WTC11 (cell line): Measurements from ENCODE around the gene IL17RB. TPM values are rescaled to one million over a fixed set of nuclear protein-coding genes. Genes with fewer than 3 reads are reported as not detected.

Experiments used
- ATAC-seq: fragments of 200-7000 bp; cut with Tn5 transposase; 2 replicates; pipeline ENCODE4 v1.10.0; 2021; ENCODE audit warnings: mild to moderate bottlenecking, moderate library complexity
- CTCF ChIA-PET: fragments of 300-600 bp; sonication (Branson Sonifier 250); formaldehyde crosslinking; loops from one replicate; lab custom pipeline; 2021; ENCODE audit warnings: antibody characterized with exemption; lab: Charles Lee
- POLR2A ChIA-PET: fragments of 350-600 bp; sonication (Branson Sonifier 250); formaldehyde crosslinking; loops from one replicate; lab custom pipeline; 2021; ENCODE audit warnings: antibody characterized with exemption; lab: Charles Lee
- DNase-seq: peaks from one replicate; pipeline ENCODE4 v3.0.0; 2021; ENCODE audit warnings: low spot score
- H3K27ac Mint-ChIP-seq: 2 replicates; pipeline ENCODE4 v1.8.0; 2021; ENCODE audit warnings: mixed read lengths
- H3K27me3 Mint-ChIP-seq: 2 replicates; pipeline ENCODE4 v1.8.0; 2021; ENCODE audit warnings: low read depth, mild to moderate bottlenecking, moderate library complexity, mixed read lengths
- H3K36me3 Mint-ChIP-seq: 2 replicates; pipeline ENCODE4 v1.8.0; 2021; ENCODE audit warnings: mixed read lengths
- H3K4me1 Mint-ChIP-seq: 2 replicates; pipeline ENCODE4 v1.8.0; 2022; ENCODE audit warnings: mixed read lengths
- H3K4me3 Mint-ChIP-seq: 2 replicates; pipeline ENCODE4 v1.8.0; 2021; ENCODE audit warnings: mild to moderate bottlenecking, moderate library complexity, mixed read lengths
- H3K9me3 Mint-ChIP-seq: 2 replicates; pipeline ENCODE4 v1.8.0; 2021; ENCODE audit warnings: mixed read lengths
- CREB1 ChIP-seq: sonication (generic); formaldehyde crosslinking; IDR thresholded peaks from 2 replicates; pipeline ENCODE4 v1.8.0; 2023; ENCODE audit warnings: mild to moderate bottlenecking, missing genetic modification reagents
- CREM ChIP-seq: sonication (generic); formaldehyde crosslinking; IDR thresholded peaks from 2 replicates; pipeline ENCODE4 v1.8.1; 2022; ENCODE audit warnings: mild to moderate bottlenecking, missing genetic modification reagents, moderate library complexity
- CTCF ChIP-seq: fragments of 200-600 bp; IDR thresholded peaks from 2 replicates; pipeline ENCODE4 v1.8.0; 2022; ENCODE audit warnings: antibody characterized with exemption
- ESRRA ChIP-seq: sonication (generic); formaldehyde crosslinking; IDR thresholded peaks from 2 replicates; pipeline ENCODE4 v1.8.1; 2022; ENCODE audit warnings: mild to moderate bottlenecking, missing genetic modification reagents, borderline replicate concordance
- GRHL2 ChIP-seq: fragments of 250-450 bp; sonication (Bioruptor Pico); IDR thresholded peaks from 2 replicates; pipeline ENCODE4 v1.8.0; 2022; ENCODE audit warnings: mild to moderate bottlenecking, moderate library complexity; ENCODE audit not compliant: insufficient replicate concordance, severe bottlenecking
- HMGXB4 ChIP-seq: sonication (generic); formaldehyde crosslinking; IDR thresholded peaks from 2 replicates; pipeline ENCODE4 v1.8.1; 2023; ENCODE audit warnings: mild to moderate bottlenecking, moderate library complexity, missing genetic modification reagents
- MAX ChIP-seq: sonication (generic); formaldehyde crosslinking; IDR thresholded peaks from 2 replicates; pipeline ENCODE4 v1.8.0; 2022; ENCODE audit warnings: mild to moderate bottlenecking, missing genetic modification reagents
- NFE2L1 ChIP-seq: sonication (generic); formaldehyde crosslinking; IDR thresholded peaks from 2 replicates; pipeline ENCODE4 v1.8.1; 2023; ENCODE audit warnings: missing genetic modification reagents
- NR1H2 ChIP-seq: sonication (generic); formaldehyde crosslinking; IDR thresholded peaks from 2 replicates; pipeline ENCODE4 v1.9.0; 2021; ENCODE audit warnings: mild to moderate bottlenecking, moderate library complexity, missing genetic modification reagents
- PRRX2 ChIP-seq: fragments of 250-450 bp; sonication (Bioruptor Pico); IDR thresholded peaks from 2 replicates; pipeline ENCODE4 v1.8.0; 2021; ENCODE audit warnings: mild to moderate bottlenecking
- RELA ChIP-seq: sonication (generic); formaldehyde crosslinking; IDR thresholded peaks from 2 replicates; pipeline ENCODE4 v1.8.1; 2022; ENCODE audit warnings: missing genetic modification reagents, mild to moderate bottlenecking, borderline replicate concordance
- TP53 ChIP-seq: sonication (generic); formaldehyde crosslinking; IDR thresholded peaks from 2 replicates; pipeline ENCODE4 v1.8.1; 2023; ENCODE audit warnings: mild to moderate bottlenecking, missing genetic modification reagents
- ZNF232 ChIP-seq: sonication (generic); formaldehyde crosslinking; IDR thresholded peaks from 2 replicates; pipeline ENCODE4 v1.8.0; 2022; ENCODE audit warnings: mild to moderate bottlenecking, missing genetic modification reagents
- ZNF396 ChIP-seq: fragments of 250-450 bp; sonication (Bioruptor Pico); IDR thresholded peaks from 2 replicates; pipeline ENCODE4 v1.8.0; 2021; ENCODE audit warnings: mild to moderate bottlenecking, moderate library complexity, borderline replicate concordance
- ZNF416 ChIP-seq: fragments of 250-450 bp; sonication (Bioruptor Pico); IDR thresholded peaks from 2 replicates; pipeline ENCODE4 v1.9.0; 2021; ENCODE audit warnings: mild to moderate bottlenecking, inconsistent platforms
- ZSCAN18 ChIP-seq: fragments of 250-450 bp; sonication (Bioruptor Pico); IDR thresholded peaks from 2 replicates; pipeline ENCODE4 v2.1.2; 2022; ENCODE audit warnings: mild to moderate bottlenecking, moderate library complexity
- total RNA-seq: library from RNA; stranded (reverse); gene quantifications from 3 replicates; pipeline ENCODE4 v1.2.3, GENCODE V29; 2021
- TF ChIP-seq, protein P1 (sequence below): fragments of 250-450 bp; sonication (Bioruptor Pico); conservative IDR thresholded peaks from 2 replicates; pipeline ENCODE4 v1.9.0; 2021; ENCODE audit warnings: mild to moderate bottlenecking
- TF ChIP-seq, protein P2 (sequence below): sonication (generic); formaldehyde crosslinking; IDR thresholded peaks from 2 replicates; pipeline ENCODE4 v1.8.1; 2023; ENCODE audit warnings: mild to moderate bottlenecking, missing genetic modification reagents
- TF ChIP-seq, protein P3 (sequence below): sonication (generic); formaldehyde crosslinking; IDR thresholded peaks from 2 replicates; pipeline ENCODE4 v1.8.1; 2022; ENCODE audit warnings: low read depth, missing genetic modification reagents, borderline replicate concordance

The IL17RB gene
- total RNA-seq, 1 experiment from 2014 or later = 5.6 TPM

- DNase-seq = no peak
- CTCF ChIA-PET = no interaction called here
- no peak for TF ChIP-seq RELA
- no peak for TF ChIP-seq NFE2L1 (CRISPR knock-in tag)
- TF ChIP-seq NR1H2 (CRISPR knock-in tag) = no peak
- TF ChIP-seq, protein P1, sequence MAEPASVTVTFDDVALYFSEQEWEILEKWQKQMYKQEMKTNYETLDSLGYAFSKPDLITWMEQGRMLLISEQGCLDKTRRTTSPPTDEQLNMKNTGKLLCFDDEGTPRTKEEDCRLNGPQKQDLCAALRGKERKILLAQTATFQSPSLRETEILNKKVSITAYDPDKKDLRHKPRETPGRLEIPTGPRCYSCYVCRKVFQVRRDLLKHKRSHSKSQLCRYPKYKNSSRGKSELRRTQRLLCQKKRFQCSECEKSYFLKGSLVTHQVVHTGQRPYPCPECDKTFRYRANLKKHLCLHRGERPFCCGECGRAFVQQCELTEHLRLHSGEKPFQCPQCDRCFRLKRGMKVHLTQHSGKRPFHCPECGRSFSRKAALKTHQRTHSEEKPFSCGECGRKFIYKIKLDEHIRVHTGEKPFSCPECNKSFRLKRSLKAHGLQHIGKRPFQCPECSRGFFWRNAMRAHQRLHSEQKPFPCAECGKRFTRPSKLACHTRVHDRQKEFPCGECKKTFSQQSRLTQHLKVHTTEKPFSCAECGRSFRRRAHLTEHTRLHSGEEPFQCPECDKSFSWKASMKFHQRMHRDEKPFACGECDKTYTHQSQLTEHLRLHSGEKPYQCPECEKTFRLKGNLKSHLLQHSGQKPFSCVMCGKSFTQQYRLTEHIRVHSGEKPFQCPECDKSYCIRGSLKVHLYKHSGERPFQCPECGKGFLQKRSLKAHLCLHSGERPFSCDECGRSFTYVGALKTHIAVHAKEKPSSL (CRISPR knock-in tag) = no peak
- TF ChIP-seq PRRX2 (CRISPR knock-in tag) = no peak
- TF ChIP-seq MAX (CRISPR knock-in tag) = no peak
- no peak for TF ChIP-seq ESRRA
- no peak for TF ChIP-seq ZNF232
- TF ChIP-seq, protein P2, sequence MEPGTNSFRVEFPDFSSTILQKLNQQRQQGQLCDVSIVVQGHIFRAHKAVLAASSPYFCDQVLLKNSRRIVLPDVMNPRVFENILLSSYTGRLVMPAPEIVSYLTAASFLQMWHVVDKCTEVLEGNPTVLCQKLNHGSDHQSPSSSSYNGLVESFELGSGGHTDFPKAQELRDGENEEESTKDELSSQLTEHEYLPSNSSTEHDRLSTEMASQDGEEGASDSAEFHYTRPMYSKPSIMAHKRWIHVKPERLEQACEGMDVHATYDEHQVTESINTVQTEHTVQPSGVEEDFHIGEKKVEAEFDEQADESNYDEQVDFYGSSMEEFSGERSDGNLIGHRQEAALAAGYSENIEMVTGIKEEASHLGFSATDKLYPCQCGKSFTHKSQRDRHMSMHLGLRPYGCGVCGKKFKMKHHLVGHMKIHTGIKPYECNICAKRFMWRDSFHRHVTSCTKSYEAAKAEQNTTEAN = no peak
- TF ChIP-seq ZSCAN18 = no peak
- no peak for TF ChIP-seq ZNF416 (CRISPR knock-in tag)
- TF ChIP-seq CREB1 = no peak
- TF ChIP-seq, protein P3, sequence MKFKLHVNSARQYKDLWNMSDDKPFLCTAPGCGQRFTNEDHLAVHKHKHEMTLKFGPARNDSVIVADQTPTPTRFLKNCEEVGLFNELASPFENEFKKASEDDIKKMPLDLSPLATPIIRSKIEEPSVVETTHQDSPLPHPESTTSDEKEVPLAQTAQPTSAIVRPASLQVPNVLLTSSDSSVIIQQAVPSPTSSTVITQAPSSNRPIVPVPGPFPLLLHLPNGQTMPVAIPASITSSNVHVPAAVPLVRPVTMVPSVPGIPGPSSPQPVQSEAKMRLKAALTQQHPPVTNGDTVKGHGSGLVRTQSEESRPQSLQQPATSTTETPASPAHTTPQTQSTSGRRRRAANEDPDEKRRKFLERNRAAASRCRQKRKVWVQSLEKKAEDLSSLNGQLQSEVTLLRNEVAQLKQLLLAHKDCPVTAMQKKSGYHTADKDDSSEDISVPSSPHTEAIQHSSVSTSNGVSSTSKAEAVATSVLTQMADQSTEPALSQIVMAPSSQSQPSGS (CRISPR knock-in tag) = no peak
- TF ChIP-seq, all 79 proteins: peak for 0
- H3K4me3 Mint-ChIP-seq = no peak overlapping the region
- POLR2A ChIA-PET = no interaction called here
- no peaks in the 10 kb centered on the region for H3K9me3 Mint-ChIP-seq
- no peaks in the 10 kb centered on the region; the same call in 1 of the 2 replicates for H3K36me3 Mint-ChIP-seq
- no peaks in the 10 kb centered on the region for H3K27me3 Mint-ChIP-seq
- H3K27ac Mint-ChIP-seq = no peak overlapping the region
- no peak for ATAC-seq
- H3K4me1 Mint-ChIP-seq = peaks cover 9% of the 10 kb centered on the region
These were observed 26.3 kb upstream of the IL17RB start for GRCh38 chr3:53820084-53820483.

DNA sequence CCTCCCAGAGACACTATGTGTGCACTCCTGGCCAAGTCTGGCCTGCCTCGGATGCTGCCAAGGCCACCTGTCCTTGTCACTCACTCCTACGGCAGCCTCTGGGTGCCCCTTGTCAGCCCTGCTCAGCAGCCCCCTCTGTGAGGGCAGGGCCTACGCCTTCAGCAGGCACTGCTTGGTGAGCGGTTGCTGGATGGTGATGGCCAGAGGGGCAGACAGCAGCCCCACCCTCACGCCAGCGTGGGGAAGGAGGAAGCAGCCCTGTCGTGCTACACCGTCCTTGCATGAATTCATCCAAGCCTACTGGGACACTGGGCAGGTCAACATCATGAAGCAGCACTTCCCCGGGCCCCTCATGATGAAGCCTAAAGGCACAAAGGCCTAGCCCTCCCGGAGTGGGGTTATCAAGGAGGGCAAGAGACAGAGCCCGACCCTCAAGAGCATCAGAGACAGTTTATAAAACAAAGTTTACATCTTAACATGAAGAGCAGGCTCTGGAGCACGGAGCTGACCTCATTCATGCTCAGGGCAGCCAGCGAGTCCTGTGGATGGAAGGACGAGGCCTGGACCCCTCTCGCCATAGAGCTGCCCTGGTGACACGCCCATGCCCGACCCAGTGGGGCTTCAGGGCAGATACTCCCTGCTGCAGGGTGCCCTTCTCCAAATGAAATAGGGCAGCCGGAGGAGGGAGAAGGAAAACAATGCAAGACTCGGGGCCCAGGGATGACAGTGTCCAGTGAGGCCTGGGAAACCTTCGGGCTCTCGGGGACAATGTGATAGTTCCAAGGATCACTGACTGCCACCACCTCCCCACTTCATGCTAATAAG lies 25.4 kb upstream of the IL17RB start:
- POLR2A ChIA-PET = no interaction called here
- no peak for TF ChIP-seq CREM (CRISPR knock-in tag)
- no peak for TF ChIP-seq CTCF
- no peak for TF ChIP-seq HMGXB4 (CRISPR knock-in tag)
- TF ChIP-seq TP53 (CRISPR knock-in tag) = no peak
- no peak for TF ChIP-seq ZNF396 (CRISPR knock-in tag)
- no peak for TF ChIP-seq GRHL2 (CRISPR knock-in tag)
- CTCF ChIA-PET = interaction anchor here (1.1 kb wide), 1 partner anchor 111 kb away, joined by 4 read pairs; no protein-coding TSS in a partner anchor
- H3K36me3 Mint-ChIP-seq = no peaks in the 10 kb centered on the region; the same call in 1 of the 2 replicates
- H3K27ac Mint-ChIP-seq = no peak overlapping the region
- H3K9me3 Mint-ChIP-seq = no peaks in the 10 kb centered on the region
- H3K4me1 Mint-ChIP-seq = peaks cover 9% of the 10 kb centered on the region
- ATAC-seq = no peak
- H3K4me3 Mint-ChIP-seq = no peak overlapping the region
- H3K27me3 Mint-ChIP-seq = no peaks in the 10 kb centered on the region
- DNase-seq = no peak
